Activated CD8-positive, alpha-beta T cell treated with anti-CD3 and anti-CD28 coated beads for 36 hours (primary cell): Measurements from ENCODE around the gene SH3TC2. TPM values are rescaled to one million over a fixed set of nuclear protein-coding genes. Genes with fewer than 3 reads are reported as not detected.

Source experiments
- ATAC-seq: fragments of 200-7000 bp; cut with Tn5 transposase; one replicate; pipeline ENCODE4 v1.10.0; 2021; ENCODE audit warnings: mild to moderate bottlenecking, moderate library complexity
- CTCF ChIA-PET: fragments of 350-600 bp; sonication (Branson Sonifier 250); formaldehyde crosslinking; loops from one replicate; lab custom pipeline; 2021; ENCODE audit warnings: antibody characterized with exemption; lab: Charles Lee
- POLR2A ChIA-PET: fragments of 350-600 bp; sonication (Branson Sonifier 250); formaldehyde crosslinking; loops from one replicate; lab custom pipeline; 2021; ENCODE audit warnings: antibody characterized with exemption; lab: Charles Lee
- DNase-seq: peaks from one replicate; pipeline ENCODE4 v3.0.0-alpha.2; 2020
- H3K27ac Mint-ChIP-seq: one replicate; pipeline ENCODE4 v1.8.0; 2021; ENCODE audit warnings: mild to moderate bottlenecking, mixed read lengths
- H3K27me3 Mint-ChIP-seq: one replicate; pipeline ENCODE4 v1.8.0; 2021; ENCODE audit warnings: mixed read lengths
- H3K36me3 Mint-ChIP-seq: one replicate; pipeline ENCODE4 v1.8.0; 2021; ENCODE audit warnings: low read depth, mixed read lengths
- H3K4me1 Mint-ChIP-seq: one replicate; pipeline ENCODE4 v1.8.0; 2021; ENCODE audit warnings: low read depth, mixed read lengths
- H3K4me3 Mint-ChIP-seq: one replicate; pipeline ENCODE4 v1.8.0; 2021; ENCODE audit warnings: mild to moderate bottlenecking, moderate library complexity, mixed read lengths
- H3K9me3 Mint-ChIP-seq: one replicate; pipeline ENCODE4 v1.8.0; 2021; ENCODE audit warnings: mixed read lengths
- intact Hi-C: fragments of 100-400 bp; cut with micrococcal nuclease; formaldehyde crosslinking; loops from one replicate; pipeline ENCODE4 v1.10.0; 2022
- microRNA-seq: library from miRNA; unstranded; fragments of <30 nt; microRNA quantifications from one replicate; pipeline ENCODE4 v1.2.0, GENCODE V29; 2022; ENCODE audit warnings: borderline microRNAs expressed, borderline replicate concordance
- total RNA-seq, 2 experiments: library from RNA; stranded (reverse); gene quantifications; one replicate each; pipeline ENCODE4 v1.2.3, GENCODE V29; 2021
- TF ChIP-seq, protein P1 (sequence below): fragments of 200-600 bp; IDR thresholded peaks from one replicate; pipeline ENCODE4 v1.8.0; 2022; ENCODE audit warnings: antibody characterized with exemption, mild to moderate bottlenecking

Gene SH3TC2
- total RNA-seq, 2 experiments from 2014 or later = not detected

DNA sequence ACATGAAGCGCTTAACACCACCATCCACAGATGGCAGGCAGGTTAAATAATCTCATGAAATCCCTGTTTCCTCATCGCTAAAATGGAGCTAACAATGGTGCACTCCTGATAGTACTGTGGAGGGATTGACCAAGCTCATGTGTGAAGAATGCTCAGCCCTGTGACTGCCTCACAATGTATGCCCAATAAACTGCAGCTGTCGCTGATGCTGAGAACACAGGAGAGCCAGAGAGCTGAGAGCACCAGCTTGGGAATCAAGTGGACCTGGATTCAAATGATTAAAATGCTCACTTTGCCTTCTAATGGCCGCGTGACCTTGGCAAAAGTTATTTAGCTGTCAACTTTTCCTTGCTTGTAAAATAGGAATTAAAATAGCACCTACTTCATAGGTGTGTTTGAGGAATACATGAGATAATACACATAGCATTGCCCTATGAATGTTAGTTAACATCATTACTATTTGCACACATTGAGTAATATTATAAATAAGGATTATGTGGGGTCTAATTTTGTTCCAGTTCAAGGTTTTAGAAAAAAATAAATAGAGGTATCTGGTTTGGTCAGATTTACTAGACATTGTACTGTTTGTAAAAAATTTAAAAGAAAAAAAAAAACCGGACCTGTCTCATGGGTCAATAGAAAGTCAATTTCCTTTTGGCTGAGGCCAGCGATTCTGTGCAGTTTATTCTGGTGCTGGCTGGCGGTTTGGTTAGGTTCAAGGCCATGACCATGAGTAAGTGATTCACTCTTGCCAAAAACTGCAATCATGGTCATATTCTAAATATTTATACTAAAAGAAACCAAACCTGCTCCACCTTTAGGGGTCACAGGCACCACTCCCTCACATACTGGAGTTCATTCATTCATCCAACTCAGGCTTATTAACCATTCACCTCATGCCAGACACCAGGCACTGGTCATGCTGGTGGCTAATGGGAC, 101.3 kb downstream of the SH3TC2 start:
- Mint-ChIP-seq H3K4me3 (no peak overlapping the region), H3K4me1 (peaks cover 5% of the 10 kb centered on the region), H3K36me3 (no peaks in the 10 kb centered on the region), H3K27me3 (peaks cover 2% of the 10 kb centered on the region), H3K27ac (no peak overlapping the region), H3K9me3 (no peaks in the 10 kb centered on the region)
- TF ChIP-seq, protein P1, sequence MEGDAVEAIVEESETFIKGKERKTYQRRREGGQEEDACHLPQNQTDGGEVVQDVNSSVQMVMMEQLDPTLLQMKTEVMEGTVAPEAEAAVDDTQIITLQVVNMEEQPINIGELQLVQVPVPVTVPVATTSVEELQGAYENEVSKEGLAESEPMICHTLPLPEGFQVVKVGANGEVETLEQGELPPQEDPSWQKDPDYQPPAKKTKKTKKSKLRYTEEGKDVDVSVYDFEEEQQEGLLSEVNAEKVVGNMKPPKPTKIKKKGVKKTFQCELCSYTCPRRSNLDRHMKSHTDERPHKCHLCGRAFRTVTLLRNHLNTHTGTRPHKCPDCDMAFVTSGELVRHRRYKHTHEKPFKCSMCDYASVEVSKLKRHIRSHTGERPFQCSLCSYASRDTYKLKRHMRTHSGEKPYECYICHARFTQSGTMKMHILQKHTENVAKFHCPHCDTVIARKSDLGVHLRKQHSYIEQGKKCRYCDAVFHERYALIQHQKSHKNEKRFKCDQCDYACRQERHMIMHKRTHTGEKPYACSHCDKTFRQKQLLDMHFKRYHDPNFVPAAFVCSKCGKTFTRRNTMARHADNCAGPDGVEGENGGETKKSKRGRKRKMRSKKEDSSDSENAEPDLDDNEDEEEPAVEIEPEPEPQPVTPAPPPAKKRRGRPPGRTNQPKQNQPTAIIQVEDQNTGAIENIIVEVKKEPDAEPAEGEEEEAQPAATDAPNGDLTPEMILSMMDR = no peak
- CTCF ChIA-PET = interaction anchor here (1.3 to 15.4 kb wide), 4 partner anchors 74 to 226 kb away, joined by 5 to 363 read pairs (median 6); no protein-coding TSS in a partner anchor
- POLR2A ChIA-PET = no interaction called here
- intact Hi-C loops = no loop called here
- ATAC-seq (no peak), DNase-seq (no peak)

DNA sequence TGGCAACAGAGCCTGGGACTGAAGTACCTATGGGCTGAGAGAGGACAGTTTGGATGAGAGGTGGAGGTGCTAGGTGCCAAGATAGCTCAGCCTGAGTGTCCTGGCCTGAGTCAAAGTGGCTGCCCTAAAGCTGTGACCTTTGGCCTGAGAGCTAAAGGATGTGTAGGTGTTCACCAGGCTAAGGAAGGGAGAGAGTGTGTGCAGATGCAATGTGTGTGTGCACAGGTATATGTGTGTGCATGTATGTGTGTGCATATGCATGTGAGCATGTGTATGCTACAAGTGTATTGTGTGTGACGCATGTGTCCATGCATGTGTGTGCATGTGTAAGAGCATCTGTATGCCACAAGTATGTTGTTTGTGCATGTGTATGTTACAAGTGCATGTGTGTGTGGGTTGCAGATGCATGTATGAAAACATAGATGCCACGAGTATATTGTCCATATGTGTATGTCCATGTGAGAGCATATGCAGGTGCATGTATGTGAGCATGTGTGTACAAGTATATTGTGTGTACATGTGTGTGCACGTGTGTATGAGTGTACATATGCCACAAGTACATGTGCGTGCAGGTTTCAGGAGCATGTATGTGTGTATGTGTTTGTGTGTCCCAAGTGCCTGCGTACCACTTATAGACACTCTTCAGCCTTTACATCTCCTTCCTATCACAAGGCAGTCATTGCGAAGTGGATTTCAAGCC, 102.6 kb downstream of the SH3TC2 start:
- H3K27ac Mint-ChIP-seq = no peak overlapping the region
- DNase-seq (no peak), ATAC-seq (no peak)
- no peak overlapping the region for H3K4me3 Mint-ChIP-seq
- H3K9me3 Mint-ChIP-seq = no peaks in the 10 kb centered on the region
- no peaks in the 10 kb centered on the region for H3K36me3 Mint-ChIP-seq
- H3K27me3 Mint-ChIP-seq = peaks cover 2% of the 10 kb centered on the region
- ChIA-PET CTCF (interaction anchor here (0.8 to 15.4 kb wide), 6 partner anchors 75 to 225 kb away, joined by 3 to 363 read pairs (median 6); no protein-coding TSS in a partner anchor), POLR2A (interaction anchor here (1.6 kb wide), 1 partner anchor 222 kb away, joined by 3 read pairs; no protein-coding TSS in a partner anchor)
- H3K4me1 Mint-ChIP-seq = peaks cover 5% of the 10 kb centered on the region
- TF ChIP-seq, protein P1 = no peak
- intact Hi-C loops = no loop called here

DNA sequence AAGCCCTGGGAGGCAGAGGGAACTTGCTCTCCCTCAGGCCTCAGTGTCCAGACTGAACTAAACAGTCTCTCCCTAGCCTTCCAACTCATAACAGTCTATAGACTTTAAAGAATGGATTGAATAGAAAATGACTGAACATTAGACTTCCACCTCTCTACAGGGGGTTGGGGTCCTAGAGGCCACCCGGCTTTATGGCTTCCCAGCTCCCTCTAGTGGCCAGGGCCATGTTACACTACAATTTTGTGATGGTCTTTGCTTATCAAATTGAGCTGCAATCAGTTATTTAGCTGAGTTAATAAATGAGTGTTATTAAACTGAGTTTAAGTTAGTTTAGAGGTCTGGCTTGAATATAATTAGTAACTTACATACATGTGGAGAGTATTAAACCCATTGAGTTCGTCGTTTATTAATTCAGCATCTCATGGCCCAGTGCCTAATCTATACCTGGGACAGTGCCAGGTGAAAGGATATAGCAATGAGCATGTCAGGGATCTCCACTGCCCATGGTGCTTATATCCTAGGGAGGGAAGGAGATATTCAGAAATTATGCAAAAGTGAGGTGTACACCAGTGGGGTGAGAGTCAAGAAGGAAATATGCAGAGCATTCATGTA, 105.2 kb downstream of the SH3TC2 start:
- H3K9me3 Mint-ChIP-seq = no peaks in the 10 kb centered on the region
- TF ChIP-seq, protein P1 = peak; percentile 97
- peaks cover 2% of the 10 kb centered on the region for H3K27me3 Mint-ChIP-seq
- no peaks in the 10 kb centered on the region for H3K36me3 Mint-ChIP-seq
- intact Hi-C loops = loop anchor here (5.0 kb wide), 2 partner anchors 135 to 225 kb away; no protein-coding TSS in a partner anchor
- CTCF ChIA-PET = interaction anchor here (0.6 to 15.4 kb wide), 56 partner anchors 8 to 381 kb away, joined by 3 to 363 read pairs (median 5); no protein-coding TSS in a partner anchor
- H3K27ac Mint-ChIP-seq = no peak overlapping the region
- ATAC-seq = peak; percentile 73
- peak; percentile 74 for DNase-seq
- H3K4me1 Mint-ChIP-seq = no peaks in the 10 kb centered on the region
- H3K4me3 Mint-ChIP-seq = no peak overlapping the region
- POLR2A ChIA-PET = no interaction called here

DNA sequence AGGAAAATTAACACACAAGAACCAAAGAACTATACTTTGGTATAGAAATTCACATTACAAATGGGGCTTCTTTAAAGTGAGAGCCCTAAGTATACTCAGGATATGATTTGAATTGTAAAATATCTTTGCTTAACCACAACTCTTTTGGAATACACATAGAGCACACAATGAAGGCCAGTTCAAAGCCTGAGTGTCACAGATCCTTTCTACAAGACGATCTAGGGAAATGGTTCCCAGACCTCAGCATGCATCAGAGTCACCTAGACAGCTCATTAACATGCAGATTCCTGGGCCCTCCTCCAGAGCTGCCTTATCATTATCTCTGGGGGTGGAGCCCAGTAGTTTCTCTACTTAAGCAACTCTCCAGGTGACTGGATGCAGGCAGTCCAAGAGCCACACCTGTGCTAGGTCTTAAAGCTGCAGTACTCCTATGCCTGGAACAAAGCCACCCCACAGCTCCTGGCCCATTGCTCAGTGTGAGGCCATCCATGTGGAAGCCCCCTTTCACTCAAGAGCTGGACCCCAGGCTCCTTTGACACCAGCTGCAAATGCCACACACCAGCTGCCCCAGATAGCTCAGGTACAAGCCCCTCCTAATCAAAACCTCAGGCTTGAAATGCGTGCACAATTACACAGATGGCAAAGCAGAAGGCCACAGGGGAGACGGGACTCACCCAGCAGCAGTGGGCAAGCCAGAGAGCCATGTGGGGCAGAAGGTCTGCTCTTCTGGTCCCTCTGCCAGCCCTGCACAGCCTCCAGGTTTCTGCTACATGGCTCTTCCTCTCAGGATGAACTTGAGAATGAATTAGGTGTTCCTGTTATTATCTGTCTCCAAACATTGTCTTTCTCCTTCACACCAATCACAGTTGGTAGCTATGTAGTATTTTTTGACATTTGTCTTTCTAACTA, 106.1 kb downstream of the SH3TC2 start:
- Mint-ChIP-seq H3K9me3 (no peaks in the 10 kb centered on the region), H3K27me3 (peaks cover 2% of the 10 kb centered on the region), H3K4me3 (no peak overlapping the region), H3K36me3 (no peaks in the 10 kb centered on the region), H3K4me1 (no peaks in the 10 kb centered on the region), H3K27ac (no peak overlapping the region)
- no peak for DNase-seq
- intact Hi-C loops = loop anchor here (5.0 kb wide), 2 partner anchors 134 to 224 kb away; no protein-coding TSS in a partner anchor
- CTCF ChIA-PET = interaction anchor here (1.0 to 15.4 kb wide), 33 partner anchors 10 to 312 kb away, joined by 3 to 363 read pairs (median 6); no protein-coding TSS in a partner anchor
- POLR2A ChIA-PET = no interaction called here
- ATAC-seq = no peak
- TF ChIP-seq, protein P1 = no peak

Small RNAs within 50 kb of the gene (microRNA-seq; reads per million reads assigned to microRNA genes)
- not detected for gene MIR584

Other genes with a start within 250 kb of the SH3TC2 start
- under 1 TPM; 0.81 to 0.98 TPM for gene ADRB2, start 236.5 kb downstream of the SH3TC2 start, total RNA-seq
- not detected for gene ABLIM3, start 78.4 kb upstream of the SH3TC2 start, total RNA-seq
- gene AFAP1L1, start 208.8 kb upstream of the SH3TC2 start, total RNA-seq = 1 to 10 TPM; 1.3 to 1.6 TPM